GM12878 (cell line): Measurements from ENCODE around the gene TRPC1.

Source experiments
- CTCF ChIP-seq, 3 experiments: IDR thresholded peaks in 2 of 3; conservative IDR thresholded peaks in 1 of 3; 2 replicates each; pipeline ENCODE4 v1.5.1; 2011; ENCODE audit warnings: low read depth in 3 of 3, low read length in 3 of 3, mild to moderate bottlenecking in 3 of 3, control low read depth in 2 of 3, moderate library complexity in 2 of 3, inconsistent platforms in 1 of 3, mixed read lengths in 1 of 3; ENCODE audit not compliant: control insufficient read depth in 2 of 3, insufficient read depth in 1 of 3; ENCODE audit errors: extremely low read depth in 1 of 3
- EP300 ChIP-seq, 2 experiments: fragments of 150-350 bp in 1 of 2; IDR thresholded peaks; 2 replicates each; pipeline ENCODE4 v1.6.1; 2011 to 2012; ENCODE audit warnings: low read depth in 2 of 2, low read length in 2 of 2, borderline replicate concordance in 1 of 2, improper control_type of control experiment in 1 of 2, inconsistent platforms in 1 of 2; ENCODE audit not compliant: control insufficient read depth in 1 of 2
- GABPA ChIP-seq: IDR thresholded peaks from 2 replicates; pipeline ENCODE4 v1.6.1; 2014; ENCODE audit warnings: antibody characterized with exemption, low read depth, mild to moderate bottlenecking, inconsistent platforms
- POLR2A ChIP-seq: IDR thresholded peaks from 2 replicates; pipeline ENCODE4 v1.6.1; 2011; ENCODE audit warnings: low read depth, mild to moderate bottlenecking, low read length
- REST ChIP-seq: IDR thresholded peaks from 2 replicates; pipeline ENCODE4 v1.6.1; 2012; ENCODE audit warnings: mild to moderate bottlenecking, low read depth, low read length
- STAT1 ChIP-seq: fragments of 450-650 bp; conservative IDR thresholded peaks from 2 replicates; pipeline ENCODE4 v1.6.1; 2014; ENCODE audit warnings: antibody characterized with exemption, mild to moderate bottlenecking
- SUZ12 ChIP-seq: fragments of 200-600 bp; sonication (generic); IDR thresholded peaks from one replicate; pipeline ENCODE4 v1.6.1; 2018; ENCODE audit warnings: antibody characterized with exemption, mild to moderate bottlenecking; ENCODE audit not compliant: unreplicated experiment

DNA sequence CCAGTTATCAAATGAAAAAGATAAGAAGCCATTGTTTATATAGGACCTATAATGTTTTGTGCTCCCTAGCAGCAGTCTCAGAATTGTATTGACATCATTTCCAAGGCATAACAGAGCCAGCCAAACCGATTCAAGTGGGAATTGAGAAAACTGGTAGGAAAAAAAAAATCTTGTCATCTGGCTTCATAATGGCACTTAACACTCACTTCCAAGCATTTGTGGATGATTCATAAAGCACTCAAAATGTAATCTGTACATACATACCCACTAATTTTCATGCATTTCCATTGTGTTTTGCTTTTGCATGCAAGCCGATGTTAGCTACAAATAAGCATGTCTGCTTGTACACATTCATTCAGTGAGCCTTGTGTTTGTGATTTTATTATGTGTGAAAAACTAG lies 18.6 kb upstream of the TRPC1 start:
- TF ChIP-seq CTCF (IDR thresholded peaks at IDR 0.05 in 2 of 3, conservative IDR thresholded peaks at IDR 0.05 in 1 of 3; ENCODE audit: control insufficient read depth in 2 of 3, extremely low read depth in 1 of 3, insufficient read depth in 1 of 3, low read depth in 3 of 3, low read length in 3 of 3), result no peak
- TF ChIP-seq POLR2A, result no peak
- no peak for TF ChIP-seq REST
- no peak for TF ChIP-seq EP300 (IDR thresholded peaks at IDR 0.05; ENCODE audit: borderline replicate concordance in 1 of 2, control insufficient read depth in 1 of 2, low read depth in 2 of 2, low read length in 2 of 2)
- TF ChIP-seq STAT1, result no peak
- no peak for TF ChIP-seq SUZ12
- no peak for TF ChIP-seq GABPA
